ENCODE measurements around the gene LVRN.

Gene LVRN

DNA sequence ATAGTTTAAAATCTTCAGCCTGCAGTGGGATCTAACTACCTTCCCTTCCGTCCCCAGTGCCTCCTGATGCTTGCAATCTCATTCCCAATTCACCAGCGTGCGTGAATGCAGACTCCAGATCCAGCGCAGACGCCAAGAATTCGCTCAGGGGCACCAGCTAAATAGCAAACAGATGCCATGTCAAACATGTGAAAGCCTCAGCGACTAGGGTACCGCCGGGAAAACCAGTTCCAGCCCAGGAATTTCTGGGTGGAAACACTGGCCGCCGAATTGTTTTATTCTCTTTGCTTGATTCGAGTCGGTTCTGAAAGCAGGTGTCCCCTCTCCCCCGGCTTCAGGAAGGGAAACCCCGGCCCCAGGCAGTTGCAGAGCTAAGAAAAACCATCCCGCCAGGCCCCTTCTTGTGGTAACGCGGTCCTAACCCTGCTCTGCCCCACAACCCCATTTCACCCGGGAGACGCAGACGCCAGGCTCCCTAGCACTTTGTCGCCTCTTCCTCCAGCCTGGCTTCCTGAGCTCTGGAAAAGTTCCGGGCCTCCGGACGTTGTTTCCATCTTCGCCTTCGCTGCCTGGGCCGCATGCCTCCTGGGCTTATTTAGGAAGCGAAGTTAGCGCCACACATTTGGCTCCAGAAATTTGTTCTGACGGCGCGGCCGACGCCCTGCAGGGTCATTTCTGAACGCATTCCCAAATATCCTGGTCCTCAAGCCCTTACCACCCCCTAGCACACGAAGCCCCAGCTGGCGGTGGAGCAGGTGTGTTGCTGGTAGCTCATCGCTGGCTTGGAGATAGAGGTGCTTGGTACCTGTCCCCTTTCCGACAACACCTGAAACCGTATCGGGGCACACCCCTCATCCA lies 665 bp upstream of the LVRN start:
- no peak for DNase-seq

- no peak for DNase-seq
Observed at GRCh38 chr5:115962565-115963402, 509 bp downstream of the LVRN start.

DNA sequence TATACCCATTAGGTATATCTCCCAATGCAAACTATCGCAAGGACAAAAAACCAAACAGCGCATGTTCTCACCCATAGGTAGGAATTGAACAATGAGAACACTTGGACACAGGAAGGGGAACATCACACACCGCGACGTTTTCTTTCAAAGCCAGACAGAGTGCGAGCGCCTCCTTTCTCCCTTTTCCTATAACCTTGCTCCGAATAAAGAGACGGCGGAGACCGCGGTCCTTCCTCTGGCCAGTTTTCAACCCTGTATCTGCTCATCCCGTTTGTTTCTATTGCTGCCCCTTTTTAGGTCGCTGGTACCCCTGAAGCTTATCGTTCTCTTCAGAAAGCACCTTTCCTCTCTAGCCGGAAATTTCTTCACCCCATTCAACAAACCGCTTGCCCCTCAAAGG lies 1.3 kb downstream of the LVRN start:
- no peak for DNase-seq

GRCh38 chr5:115968770-115969169 lies 6.5 kb downstream of the LVRN start:
- DNase-seq: no peak

GRCh38 chr5:115977096-115977495 lies 14.8 kb downstream of the LVRN start:
- DNase-seq: no peak

GRCh38 chr5:115977988-115978387 lies 15.7 kb downstream of the LVRN start:
- no peak for DNase-seq

- no peak for DNase-seq
Observed at GRCh38 chr5:115978779-115979178, 16.5 kb downstream of the LVRN start.

DNA sequence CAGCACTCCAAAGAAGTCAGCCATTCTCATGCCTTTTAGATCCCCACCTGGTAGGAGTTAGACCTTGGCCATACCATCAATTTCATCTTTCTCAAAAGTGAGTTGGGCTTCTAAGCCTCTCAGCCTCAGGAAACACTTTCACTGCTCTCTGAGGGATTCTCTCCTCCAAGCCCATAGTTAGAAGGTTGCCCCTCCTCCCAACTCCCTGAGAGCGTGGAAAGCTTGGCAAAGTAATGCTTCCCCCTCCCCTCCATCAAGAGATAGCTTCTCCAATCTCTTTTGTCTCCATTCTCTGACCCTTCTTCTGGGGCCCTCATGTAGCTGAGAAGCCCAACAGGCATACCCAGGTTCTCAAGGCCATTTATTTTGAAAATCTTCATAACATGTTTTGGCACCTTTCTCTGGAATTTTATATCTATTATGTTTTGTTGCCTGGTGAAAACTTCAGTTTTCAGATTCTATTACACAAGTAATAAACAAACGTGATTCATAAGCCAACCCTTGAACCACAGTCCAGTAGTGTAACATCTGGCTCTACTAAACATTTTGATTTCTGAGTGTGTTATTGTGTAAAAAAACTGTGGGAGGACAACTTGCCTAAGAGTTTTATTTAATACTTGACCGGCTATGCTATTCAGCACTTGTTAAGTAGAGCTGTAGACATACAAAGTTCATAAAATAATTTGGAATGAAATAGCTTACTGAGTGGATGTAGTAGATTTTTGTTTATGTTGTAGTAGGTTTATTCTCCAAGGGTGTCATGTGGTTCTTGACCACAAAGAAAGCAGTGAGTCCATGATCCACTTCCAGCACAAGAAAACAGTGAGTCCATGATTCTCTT lies 17.1 kb downstream of the LVRN start:
- no peak for DNase-seq

- DNase-seq: no peak
Observed at GRCh38 chr5:115983519-115983918, 21.2 kb downstream of the LVRN start.

- DNase-seq: no peak
Observed at GRCh38 chr5:115985802-115986757, 23.8 kb downstream of the LVRN start.

DNA sequence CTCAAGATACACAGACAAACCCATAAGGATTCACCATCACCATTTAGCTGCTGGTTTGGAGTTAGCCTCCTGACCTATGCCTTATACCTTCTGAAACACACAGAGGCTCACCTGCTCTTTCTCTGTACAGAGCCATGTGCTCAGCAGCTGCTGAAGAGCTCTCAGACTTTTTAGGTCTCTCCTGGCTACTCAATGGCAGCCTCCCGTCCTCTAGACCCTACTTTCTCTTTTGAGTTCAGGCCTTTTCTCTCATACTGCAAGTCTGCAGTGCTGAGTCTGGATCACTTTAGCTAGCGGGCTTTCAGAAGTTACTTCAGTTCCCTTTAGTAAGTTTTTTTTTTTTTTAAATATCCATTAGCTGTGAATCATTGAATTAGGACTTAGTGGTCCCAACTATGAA lies 25.7 kb downstream of the LVRN start:
- no peak for DNase-seq

DNA sequence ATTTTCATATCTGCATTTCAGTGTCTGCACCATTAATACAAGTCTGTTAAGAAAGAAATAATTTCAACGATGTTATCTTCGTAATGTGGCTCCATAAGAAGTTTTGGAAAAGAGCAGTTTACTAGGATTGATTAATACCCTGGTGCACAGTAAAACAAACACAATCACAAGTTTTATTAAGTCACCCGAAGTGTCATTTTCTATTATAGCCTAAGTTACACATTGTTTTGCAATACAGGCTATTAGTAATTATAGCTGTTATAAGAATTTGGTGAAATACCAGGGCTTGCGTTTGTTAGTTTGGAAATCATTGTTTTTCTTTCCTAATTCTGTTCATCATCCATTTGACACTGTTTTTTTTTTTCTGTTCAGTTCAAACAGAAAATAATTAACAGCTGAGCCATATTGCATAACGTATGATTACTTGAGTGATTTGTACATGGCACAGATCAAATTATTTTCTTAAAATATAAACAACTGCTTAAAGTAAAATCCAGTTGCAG lies 30.6 kb downstream of the LVRN start:
- no peak for DNase-seq

GRCh38 chr5:115995351-115995750 lies 33.1 kb downstream of the LVRN start:
- DNase-seq: no peak

- no peak for DNase-seq
Observed at GRCh38 chr5:116002116-116002906, 40.0 kb downstream of the LVRN start.

- no peak for DNase-seq
Observed at GRCh38 chr5:116004248-116004647, 42.0 kb downstream of the LVRN start.

DNA sequence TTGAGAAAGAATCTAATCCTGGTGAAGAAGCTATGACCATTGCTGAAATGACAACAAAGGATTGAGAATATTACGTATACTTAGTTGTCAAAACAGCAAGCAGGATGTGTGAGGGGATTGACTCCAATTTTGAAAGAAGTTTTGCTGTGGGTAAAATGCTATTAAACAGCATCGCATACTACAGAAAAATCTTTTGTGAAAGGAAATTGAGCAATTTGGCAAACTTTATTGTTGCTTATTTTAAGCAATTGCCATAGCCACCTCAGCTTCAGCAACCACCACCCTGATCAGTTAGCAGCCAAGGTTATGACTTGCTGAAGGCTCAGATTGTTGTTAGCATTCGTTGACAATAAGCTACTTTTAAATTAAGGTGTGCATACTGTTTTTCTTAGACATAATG lies 47.5 kb downstream of the LVRN start:
- DNase-seq: no peak

DNA sequence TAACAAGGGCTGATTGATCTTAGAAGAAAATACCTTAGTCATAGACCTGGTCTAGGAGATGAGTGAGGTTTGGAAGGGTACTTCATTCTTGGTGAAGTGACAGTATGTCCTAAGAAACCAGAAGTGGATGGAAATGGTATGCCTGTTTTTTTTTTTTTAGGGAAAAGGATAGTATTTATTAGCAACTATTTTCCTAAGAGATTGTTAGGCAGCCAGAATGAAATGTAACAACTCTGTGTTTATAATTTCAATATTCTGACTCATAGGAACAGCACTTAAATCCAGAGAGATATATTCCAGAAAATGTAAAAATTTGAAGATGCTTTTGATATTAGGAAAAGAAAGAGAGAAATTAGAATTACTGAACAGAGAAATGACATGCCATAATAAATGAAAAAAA lies 48.8 kb downstream of the LVRN start:
- DNase-seq: no peak

DNA sequence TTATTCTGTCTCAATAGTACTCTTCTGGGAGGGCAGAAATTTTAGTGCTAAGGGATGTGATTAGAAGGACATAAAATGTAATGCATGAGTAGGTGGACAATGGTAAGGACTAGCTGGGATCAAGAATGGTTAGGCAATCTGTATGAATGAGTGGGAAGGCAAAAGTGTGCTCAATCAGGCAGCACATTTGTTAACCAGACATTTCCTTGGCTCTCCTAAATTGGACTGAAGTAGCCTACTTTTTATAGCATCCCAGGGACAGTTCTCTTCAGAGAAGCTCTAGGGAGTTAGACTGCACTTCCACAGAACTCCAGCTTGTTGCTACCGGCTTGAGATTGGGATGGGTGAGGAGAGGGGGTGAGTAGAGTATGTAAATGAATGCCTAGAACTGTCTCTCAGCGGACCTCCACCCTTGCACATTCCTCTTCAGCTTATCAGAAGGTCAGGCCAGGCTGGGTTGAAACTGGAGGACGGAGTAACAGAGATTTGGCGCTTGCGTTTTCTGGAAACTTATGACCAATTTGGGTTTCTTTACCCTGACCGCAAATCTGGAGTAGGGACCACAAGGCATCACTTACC lies 51.0 kb downstream of the LVRN start:
- DNase-seq: no peak

GRCh38 chr5:116013936-116014335 lies 51.7 kb downstream of the LVRN start:
- DNase-seq: no peak

- no peak for DNase-seq
Observed at GRCh38 chr5:116023619-116024018, 61.3 kb downstream of the LVRN start.

- DNase-seq: no peak
Observed at GRCh38 chr5:116025866-116026265, 63.6 kb downstream of the LVRN start.
